Measurements from ENCODE around the gene FBXW7.

The FBXW7 gene

DNA sequence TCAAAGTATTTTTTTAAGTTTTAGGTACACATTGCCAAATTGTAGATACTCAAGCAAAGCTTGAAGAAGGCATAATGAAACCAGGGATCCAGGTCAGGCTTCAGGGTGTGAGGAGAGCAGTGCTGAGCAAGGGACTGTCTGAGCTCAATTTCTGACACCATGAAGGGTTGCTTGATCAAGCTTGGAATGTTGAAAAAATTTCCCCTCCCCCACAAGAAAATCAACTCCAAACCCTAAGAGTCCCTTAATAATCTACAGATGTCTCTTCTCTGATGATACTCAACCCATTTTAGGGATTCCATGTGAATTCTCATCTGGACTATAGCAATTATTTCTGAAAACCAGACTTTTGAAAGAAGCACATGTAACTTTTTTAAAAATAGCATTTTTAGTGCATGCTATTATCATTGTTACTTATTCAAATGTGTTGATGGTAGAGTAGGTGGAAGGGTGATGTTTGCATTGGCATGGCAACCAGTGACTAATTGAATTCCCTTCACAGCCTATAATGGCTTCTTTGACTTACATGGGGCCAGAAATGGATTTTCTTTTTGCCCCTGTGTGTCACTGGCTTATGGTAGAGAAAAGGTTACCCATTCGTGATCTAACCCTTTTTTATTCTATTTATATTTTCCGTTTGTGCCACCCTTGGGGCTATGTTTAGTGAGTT is 252.0 kb downstream of the FBXW7 start:
- H3K27ac ChIP-seq: no peak overlapping the region
- TF ChIP-seq, protein P1, sequence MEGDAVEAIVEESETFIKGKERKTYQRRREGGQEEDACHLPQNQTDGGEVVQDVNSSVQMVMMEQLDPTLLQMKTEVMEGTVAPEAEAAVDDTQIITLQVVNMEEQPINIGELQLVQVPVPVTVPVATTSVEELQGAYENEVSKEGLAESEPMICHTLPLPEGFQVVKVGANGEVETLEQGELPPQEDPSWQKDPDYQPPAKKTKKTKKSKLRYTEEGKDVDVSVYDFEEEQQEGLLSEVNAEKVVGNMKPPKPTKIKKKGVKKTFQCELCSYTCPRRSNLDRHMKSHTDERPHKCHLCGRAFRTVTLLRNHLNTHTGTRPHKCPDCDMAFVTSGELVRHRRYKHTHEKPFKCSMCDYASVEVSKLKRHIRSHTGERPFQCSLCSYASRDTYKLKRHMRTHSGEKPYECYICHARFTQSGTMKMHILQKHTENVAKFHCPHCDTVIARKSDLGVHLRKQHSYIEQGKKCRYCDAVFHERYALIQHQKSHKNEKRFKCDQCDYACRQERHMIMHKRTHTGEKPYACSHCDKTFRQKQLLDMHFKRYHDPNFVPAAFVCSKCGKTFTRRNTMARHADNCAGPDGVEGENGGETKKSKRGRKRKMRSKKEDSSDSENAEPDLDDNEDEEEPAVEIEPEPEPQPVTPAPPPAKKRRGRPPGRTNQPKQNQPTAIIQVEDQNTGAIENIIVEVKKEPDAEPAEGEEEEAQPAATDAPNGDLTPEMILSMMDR (IDR thresholded peaks at IDR 0.05): no peak
- intact Hi-C loops (cut with DNase I; ENCODE audit: low total_unique reads): no loop called here
- no peaks in the 10 kb centered on the region for H3K4me1 ChIP-seq
- no peaks in the 10 kb centered on the region for H3K27me3 ChIP-seq
- H3K4me3 ChIP-seq: no peak overlapping the region
- DNase-seq: no peak
- H3K9me3 ChIP-seq: no peaks in the 10 kb centered on the region
- H3K36me3 ChIP-seq: no peaks in the 10 kb centered on the region

DNA sequence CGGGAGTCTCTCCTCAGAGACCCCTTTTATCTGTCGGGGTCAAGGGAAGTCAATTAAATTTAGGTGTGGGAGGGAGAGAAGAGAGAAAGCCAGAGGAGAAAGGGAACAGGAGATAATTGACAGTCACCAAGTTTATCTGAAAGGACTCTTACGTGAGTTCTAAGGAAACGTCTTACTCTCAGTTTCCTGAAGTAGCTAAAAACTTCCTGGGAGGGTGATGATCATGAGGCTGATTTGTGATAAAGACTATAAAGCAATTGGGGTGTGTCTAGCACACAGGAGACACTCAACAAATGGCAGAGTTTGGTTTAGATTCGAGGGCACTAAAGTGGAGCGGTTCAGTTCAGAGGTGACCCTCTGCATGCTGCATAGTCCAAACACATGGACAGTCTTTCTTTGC is 254.1 kb downstream of the FBXW7 start:
- intact Hi-C loops (cut with DNase I; ENCODE audit: low total_unique reads): no loop called here
- TF ChIP-seq, protein P1 (IDR thresholded peaks at IDR 0.05): no peak
- DNase-seq: no peak
- Histone ChIP-seq H3K9me3 (no peaks in the 10 kb centered on the region), H3K27me3 (no peaks in the 10 kb centered on the region), H3K36me3 (no peaks in the 10 kb centered on the region), H3K27ac (no peak overlapping the region), H3K4me3 (no peak overlapping the region), H3K4me1 (no peaks in the 10 kb centered on the region)

DNA sequence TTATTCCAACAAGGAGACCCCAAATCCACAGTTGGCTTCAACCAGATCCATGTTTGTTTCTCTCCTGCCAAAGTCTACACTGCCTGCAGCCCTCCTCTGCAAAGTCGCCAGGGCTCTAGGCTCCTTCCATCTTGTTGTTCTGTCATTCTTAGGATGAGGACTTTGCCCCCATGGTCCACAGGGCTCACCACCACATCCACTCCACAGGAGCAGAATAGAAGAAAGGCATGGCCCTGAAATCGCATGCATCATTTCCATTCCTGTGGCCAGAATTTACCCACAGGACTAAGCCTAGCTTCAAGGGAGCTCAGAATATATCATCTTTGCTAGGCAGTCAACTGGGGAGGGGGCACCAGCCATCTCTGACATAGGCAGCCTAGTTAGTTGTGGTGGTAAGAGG is 254.7 kb downstream of the FBXW7 start:
- no peak overlapping the region for H3K4me3 ChIP-seq
- no peaks in the 10 kb centered on the region for H3K27me3 ChIP-seq
- H3K36me3 ChIP-seq: no peaks in the 10 kb centered on the region
- DNase-seq: no peak
- no peaks in the 10 kb centered on the region for H3K4me1 ChIP-seq
- TF ChIP-seq, protein P1 (IDR thresholded peaks at IDR 0.05): no peak
- intact Hi-C loops (cut with DNase I; ENCODE audit: low total_unique reads): no loop called here
- no peak overlapping the region for H3K27ac ChIP-seq
- H3K9me3 ChIP-seq: no peaks in the 10 kb centered on the region

DNA sequence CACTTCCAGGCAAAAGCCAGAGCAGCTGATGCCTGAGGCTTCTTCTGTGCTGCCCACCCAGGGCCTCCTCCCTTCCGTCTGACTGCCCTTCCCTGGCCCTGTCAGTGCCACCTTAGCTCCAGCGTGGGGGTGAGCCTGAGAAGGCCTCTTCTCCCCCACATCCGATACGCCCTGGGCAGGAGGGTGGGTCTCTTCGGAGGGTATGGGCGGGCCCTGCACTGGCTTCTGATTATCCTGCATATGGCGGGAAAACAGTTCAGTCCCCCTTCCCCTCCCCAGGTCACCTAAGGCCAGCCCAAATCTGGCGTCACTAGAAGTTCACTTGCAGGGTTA is 256.7 kb downstream of the FBXW7 start:
- H3K36me3 ChIP-seq: no peaks in the 10 kb centered on the region
- TF ChIP-seq, protein P1 (IDR thresholded peaks at IDR 0.05): no peak
- no peak overlapping the region for H3K4me3 ChIP-seq
- no peaks in the 10 kb centered on the region for H3K4me1 ChIP-seq
- no peak for DNase-seq
- H3K27me3 ChIP-seq: no peaks in the 10 kb centered on the region
- intact Hi-C loops (cut with DNase I; ENCODE audit: low total_unique reads): no loop called here
- H3K9me3 ChIP-seq: no peaks in the 10 kb centered on the region
- no peak overlapping the region for H3K27ac ChIP-seq

DNA sequence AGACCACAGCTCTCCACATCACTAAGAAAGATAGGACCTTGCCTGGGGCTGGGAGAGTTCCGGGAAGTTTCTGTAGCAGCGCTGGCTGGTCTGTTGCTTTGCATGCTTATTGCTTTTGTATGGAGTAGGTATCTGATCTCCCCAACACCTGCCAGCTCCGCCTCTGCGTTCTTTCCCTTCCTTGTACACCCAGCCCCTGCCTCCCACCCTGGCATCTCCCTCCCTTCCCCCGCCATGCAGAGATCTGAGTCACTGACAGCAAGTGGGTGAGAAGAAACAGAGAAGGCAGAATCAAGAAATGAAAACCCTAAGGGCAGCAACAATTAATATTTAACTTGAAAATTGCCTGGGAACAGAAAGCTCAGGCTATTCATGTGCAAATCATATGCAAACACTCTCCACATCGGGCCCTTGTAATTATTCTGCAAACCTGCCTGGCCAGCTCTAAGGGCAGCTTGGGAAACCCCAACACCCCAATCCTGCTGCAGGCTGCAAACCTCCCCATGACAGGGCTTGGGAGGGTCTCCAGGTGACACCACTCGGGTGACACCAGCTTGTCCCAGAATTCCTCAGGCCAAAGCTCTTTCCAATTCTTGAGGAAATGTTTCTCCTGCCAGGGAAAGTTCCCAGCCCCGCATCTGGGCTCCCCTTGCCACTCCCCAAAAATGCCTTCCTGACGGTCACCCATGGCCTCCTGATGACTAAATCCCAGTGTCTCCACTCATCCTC is 257.2 kb downstream of the FBXW7 start:
- no peaks in the 10 kb centered on the region for H3K9me3 ChIP-seq
- no peaks in the 10 kb centered on the region for H3K36me3 ChIP-seq
- H3K4me3 ChIP-seq: no peak overlapping the region
- TF ChIP-seq, protein P1 (IDR thresholded peaks at IDR 0.05): no peak
- no peaks in the 10 kb centered on the region for H3K27me3 ChIP-seq
- no peak overlapping the region for H3K27ac ChIP-seq
- intact Hi-C loops (cut with DNase I; ENCODE audit: low total_unique reads): no loop called here
- DNase-seq: no peak
- H3K4me1 ChIP-seq: no peaks in the 10 kb centered on the region
